Hematopoietic multipotent progenitor cell treated with erythropoietin and hydrocortisone succinate and interleukin-3 and kit ligand, for 15 days (in vitro differentiated cells): ENCODE results near the gene SLC7A6.

Source experiments
- DNase-seq: peaks from one replicate; pipeline ENCODE4 v3.0.0-alpha.2; 2015; ENCODE audit warnings: low spot score

Gene SLC7A6

GRCh38 chr16:68346892-68347480 lies 82.7 kb downstream of the SLC7A6 start:
- no peak for DNase-seq

GRCh38 chr16:68347605-68348004 lies 83.3 kb downstream of the SLC7A6 start:
- no peak for DNase-seq

GRCh38 chr16:68348639-68349445 lies 84.5 kb downstream of the SLC7A6 start:
- no peak for DNase-seq

GRCh38 chr16:68349838-68350410 lies 85.6 kb downstream of the SLC7A6 start:
- DNase-seq: no peak

GRCh38 chr16:68350813-68351350 lies 86.6 kb downstream of the SLC7A6 start:
- no peak for DNase-seq
